ENCODE measurements around the gene SYNCRIP.

- TF ChIP-seq CTCF (conservative IDR thresholded peaks at IDR 0.05 in 1 of 2, IDR thresholded peaks at IDR 0.05 in 1 of 2; ENCODE audit: low read depth in 1 of 2, low read length in 2 of 2): no peak
- no peak for TF ChIP-seq EZH2 (IDR thresholded peaks at IDR 0.05; ENCODE audit: low read length, missing control alignments)
Measured at GRCh38 chr6:85594197-85594930, 48.3 kb downstream of the SYNCRIP start.

All from fibroblast of lung (primary cell).